Mesendoderm (in vitro differentiated cells): ENCODE results near the gene SH3BP5.

Source experiments
- DNase-seq: peaks from one replicate; pipeline ENCODE4 v3.0.0; 2013
- H2AK5ac ChIP-seq: 2 replicates; pipeline ENCODE4 v1.6.1; 2013; ENCODE audit warnings: low read length, inconsistent platforms
- H2BK120ac ChIP-seq: 2 replicates; pipeline ENCODE4 v1.6.1; 2013; ENCODE audit warnings: low read depth, mild to moderate bottlenecking, low read length, moderate library complexity, mixed read lengths
- H2BK15ac ChIP-seq: replicated peaks from 2 replicates; pipeline ENCODE4 v1.6.1; 2013; ENCODE audit warnings: low read depth, mild to moderate bottlenecking, moderate library complexity
- H2BK5ac ChIP-seq: 2 replicates; pipeline ENCODE4 v1.6.1; 2013; ENCODE audit warnings: low read length, inconsistent platforms
- H3K18ac ChIP-seq: 2 replicates; pipeline ENCODE4 v1.6.1; 2013; ENCODE audit warnings: mild to moderate bottlenecking, low read length, mixed read lengths
- H3K23ac ChIP-seq: one replicate; pipeline ENCODE4 v1.6.1; 2013; ENCODE audit warnings: low read length
- H3K27ac ChIP-seq: 2 replicates; pipeline ENCODE4 v1.5.1; 2013; ENCODE audit warnings: low read depth, mild to moderate bottlenecking, inconsistent platforms, low read length, moderate library complexity
- H3K27me3 ChIP-seq: 2 replicates; pipeline ENCODE4 v1.6.1; 2013; ENCODE audit warnings: low read length, control low read depth, mild to moderate bottlenecking, inconsistent platforms; ENCODE audit not compliant: insufficient read depth, poor library complexity
- H3K36me3 ChIP-seq: 2 replicates; pipeline ENCODE4 v1.6.1; 2013; ENCODE audit warnings: low read length, inconsistent platforms; ENCODE audit not compliant: control insufficient read depth, insufficient read depth
- H3K4ac ChIP-seq: one replicate; pipeline ENCODE4 v1.6.1; 2013; ENCODE audit warnings: low read depth, mild to moderate bottlenecking, low read length, moderate library complexity
- H3K4me1 ChIP-seq: 2 replicates; pipeline ENCODE4 v1.6.1; 2013; ENCODE audit warnings: low read depth, low read length, inconsistent platforms; ENCODE audit not compliant: control insufficient read depth
- H3K4me2 ChIP-seq: 2 replicates; pipeline ENCODE4 v1.6.1; 2013; ENCODE audit warnings: low read length
- H3K4me3 ChIP-seq: 2 replicates; pipeline ENCODE4 v1.5.1; 2013; ENCODE audit warnings: mild to moderate bottlenecking, low read length
- H3K56ac ChIP-seq: one replicate; pipeline ENCODE4 v1.6.1; 2013; ENCODE audit warnings: low read length
- H3K79me1 ChIP-seq: 2 replicates; pipeline ENCODE4 v1.6.1; 2013; ENCODE audit warnings: low read length, inconsistent platforms
- H3K79me2 ChIP-seq: 2 replicates; pipeline ENCODE4 v1.6.1; 2013; ENCODE audit warnings: mild to moderate bottlenecking, low read length; ENCODE audit not compliant: control insufficient read depth, insufficient read depth
- H3K9ac ChIP-seq: 2 replicates; pipeline ENCODE4 v1.6.1; 2013; ENCODE audit warnings: low read length, inconsistent platforms
- H4K5ac ChIP-seq: one replicate; pipeline ENCODE4 v1.6.1; 2013; ENCODE audit warnings: low read length
- H4K8ac ChIP-seq: one replicate; pipeline ENCODE4 v1.6.1; 2013; ENCODE audit warnings: low read depth, mild to moderate bottlenecking, control low read depth, low read length, moderate library complexity
- WGBS: extraction: QIAGEN DNeasy Blood & Tissue Kit; methylation state at CpG from one replicate; pipeline ENCODE4 v1.1.7; 2013; ENCODE audit warnings: low lambda C conversion rate, missing lambda C conversion rate; ENCODE audit not compliant: insufficient coverage; ENCODE audit errors: extremely low coverage; 5-methylcytosine and 5-hydroxymethylcytosine counted together

SH3BP5 gene

DNA sequence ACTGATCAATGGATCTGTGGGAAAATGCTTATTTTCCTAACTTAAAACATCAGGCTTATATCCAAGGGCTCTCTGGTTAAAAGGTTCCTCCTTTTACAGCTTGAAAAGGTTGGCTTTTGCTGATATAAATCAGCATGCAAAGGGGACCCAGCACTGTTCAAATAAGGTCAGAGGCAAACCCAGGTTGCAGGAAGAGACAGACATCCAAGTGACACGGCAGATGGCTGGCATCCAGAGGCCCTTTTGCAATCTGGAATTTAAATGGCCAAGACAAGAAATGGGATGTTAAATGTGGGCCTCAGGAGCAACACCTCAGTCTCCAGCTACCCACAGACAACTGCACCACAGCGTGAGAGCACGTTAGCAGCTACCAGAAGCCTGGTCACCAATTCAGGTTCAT is 6.3 kb downstream of the SH3BP5 start:
- H3K79me2 ChIP-seq: no peaks in the 10 kb centered on the region
- peak overlapping the region; percentile 60 for H3K56ac ChIP-seq
- DNase-seq: no peak
- H2BK120ac ChIP-seq: no peak overlapping the region
- no peak overlapping the region for H3K4ac ChIP-seq
- H3K4me1 ChIP-seq: peaks cover 3% of the 10 kb centered on the region
- no peak overlapping the region for H3K9ac ChIP-seq
- H3K79me1 ChIP-seq: no peaks in the 10 kb centered on the region
- H4K8ac ChIP-seq: no peak overlapping the region
- H4K5ac ChIP-seq: no peak overlapping the region
- H2BK15ac ChIP-seq: no peak overlapping the region
- no peak overlapping the region for H3K23ac ChIP-seq
- no peaks in the 10 kb centered on the region for H3K27me3 ChIP-seq
- no CpG with 5 or more reads among the region's 3 CpGs for WGBS
- no peak overlapping the region for H2BK5ac ChIP-seq
- no peak overlapping the region for H3K4me2 ChIP-seq
- no peak overlapping the region for H2AK5ac ChIP-seq
- no peak overlapping the region for H3K27ac ChIP-seq
- H3K18ac ChIP-seq: no peak overlapping the region
- no peak overlapping the region for H3K4me3 ChIP-seq
- no peaks in the 10 kb centered on the region for H3K36me3 ChIP-seq

GRCh38 chr3:15325228-15325627 is 7.2 kb downstream of the SH3BP5 start:
- Histone ChIP-seq H3K4me2 (no peak overlapping the region), H4K5ac (no peak overlapping the region), H2AK5ac (no peak overlapping the region), H3K27ac (no peak overlapping the region), H3K9ac (no peak overlapping the region), H3K27me3 (no peaks in the 10 kb centered on the region), H2BK5ac (no peak overlapping the region), H3K56ac (no peak overlapping the region), H3K36me3 (no peaks in the 10 kb centered on the region), H3K79me1 (no peaks in the 10 kb centered on the region), H2BK120ac (no peak overlapping the region), H3K4ac (no peak overlapping the region), H3K4me1 (peaks cover 3% of the 10 kb centered on the region), H3K4me3 (no peak overlapping the region), H3K23ac (no peak overlapping the region), H2BK15ac (no peak overlapping the region), H3K79me2 (no peaks in the 10 kb centered on the region), H4K8ac (no peak overlapping the region), H3K18ac (no peak overlapping the region)
- no CpG with 5 or more reads among the region's 4 CpGs for WGBS
- DNase-seq: peak; percentile 94

GRCh38 chr3:15324379-15324808 is 8.0 kb downstream of the SH3BP5 start:
- H2AK5ac ChIP-seq: no peak overlapping the region
- no peak overlapping the region for H3K27ac ChIP-seq
- DNase-seq: peak; percentile 37
- H2BK120ac ChIP-seq: no peak overlapping the region
- H3K27me3 ChIP-seq: no peaks in the 10 kb centered on the region
- H2BK15ac ChIP-seq: no peak overlapping the region
- H3K4me2 ChIP-seq: no peak overlapping the region
- no peak overlapping the region for H4K5ac ChIP-seq
- no peak overlapping the region for H3K18ac ChIP-seq
- no peaks in the 10 kb centered on the region for H3K79me1 ChIP-seq
- H3K36me3 ChIP-seq: no peaks in the 10 kb centered on the region
- no peak overlapping the region for H3K9ac ChIP-seq
- H3K4me3 ChIP-seq: no peak overlapping the region
- H3K23ac ChIP-seq: no peak overlapping the region
- peak overlapping the region; percentile 3 for H3K56ac ChIP-seq
- H3K4me1 ChIP-seq: peaks cover 3% of the 10 kb centered on the region
- H3K4ac ChIP-seq: no peak overlapping the region
- no CpG with 5 or more reads among the region's 7 CpGs for WGBS
- H4K8ac ChIP-seq: no peak overlapping the region
- no peaks in the 10 kb centered on the region for H3K79me2 ChIP-seq
- no peak overlapping the region for H2BK5ac ChIP-seq

DNA sequence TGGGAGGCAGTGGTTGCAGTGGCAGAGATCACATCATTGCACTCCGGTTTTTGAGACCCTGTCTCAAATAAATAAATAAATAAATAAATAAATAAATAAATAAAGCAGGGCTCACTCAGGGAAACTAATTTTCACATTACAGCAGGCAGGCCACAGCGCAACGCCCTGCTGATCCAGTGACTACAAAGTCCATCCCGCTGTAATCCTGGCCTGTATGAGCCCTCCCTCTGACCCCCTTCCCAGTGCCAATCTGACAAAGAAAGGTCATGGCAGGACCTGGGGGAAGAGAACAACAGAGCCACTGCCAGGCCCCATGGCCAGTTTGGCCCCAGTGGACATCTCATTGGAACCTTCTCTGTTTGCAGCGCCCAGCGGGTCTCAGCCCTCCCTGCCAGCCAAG is 9.3 kb downstream of the SH3BP5 start:
- DNase-seq: no peak
- no peak overlapping the region for H3K18ac ChIP-seq
- no peak overlapping the region for H3K4ac ChIP-seq
- no peaks in the 10 kb centered on the region for H3K79me1 ChIP-seq
- peak overlapping the region; percentile 15 for H3K56ac ChIP-seq
- H2BK120ac ChIP-seq: no peak overlapping the region
- H3K27ac ChIP-seq: no peak overlapping the region
- no peak overlapping the region for H2BK5ac ChIP-seq
- no peaks in the 10 kb centered on the region for H3K79me2 ChIP-seq
- no peaks in the 10 kb centered on the region for H3K36me3 ChIP-seq
- H3K4me2 ChIP-seq: no peak overlapping the region
- no peak overlapping the region for H4K8ac ChIP-seq
- no peak overlapping the region for H3K9ac ChIP-seq
- WGBS: no CpG with 5 or more reads among the region's 6 CpGs
- H2AK5ac ChIP-seq: no peak overlapping the region
- no peak overlapping the region for H3K23ac ChIP-seq
- no peaks in the 10 kb centered on the region for H3K27me3 ChIP-seq
- no peak overlapping the region for H2BK15ac ChIP-seq
- H4K5ac ChIP-seq: no peak overlapping the region
- H3K4me1 ChIP-seq: peaks cover 3% of the 10 kb centered on the region
- H3K4me3 ChIP-seq: no peak overlapping the region

DNA sequence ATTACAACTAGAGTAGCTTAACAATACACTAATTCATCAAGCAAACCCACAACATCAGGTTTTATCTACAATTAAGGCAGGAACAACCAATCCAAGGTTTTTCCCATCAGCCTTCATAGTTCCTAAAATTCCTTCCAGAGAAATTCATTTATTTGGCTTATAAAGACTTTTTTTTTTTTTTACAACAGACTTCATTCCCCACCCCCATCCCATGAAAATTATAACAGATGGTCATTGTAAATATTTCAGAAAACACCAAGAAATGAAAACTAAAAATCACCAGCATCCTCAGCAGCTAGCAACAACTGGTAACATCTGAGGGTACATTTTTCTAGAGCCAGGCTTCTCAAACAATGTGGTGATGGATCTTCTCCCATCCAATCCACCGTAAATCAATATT is 11.0 kb downstream of the SH3BP5 start:
- no peak overlapping the region for H3K4me3 ChIP-seq
- H3K36me3 ChIP-seq: no peaks in the 10 kb centered on the region
- no peak overlapping the region for H2AK5ac ChIP-seq
- no peak overlapping the region for H3K4ac ChIP-seq
- no peak overlapping the region for H3K9ac ChIP-seq
- no peak for DNase-seq
- no peaks in the 10 kb centered on the region for H3K79me1 ChIP-seq
- H2BK5ac ChIP-seq: no peak overlapping the region
- no peak overlapping the region for H4K8ac ChIP-seq
- no peak overlapping the region for H3K27ac ChIP-seq
- H3K23ac ChIP-seq: no peak overlapping the region
- H3K56ac ChIP-seq: no peak overlapping the region
- no peak overlapping the region for H2BK15ac ChIP-seq
- WGBS: no CpG with 5 or more reads among the region's 1 CpG
- H3K18ac ChIP-seq: no peak overlapping the region
- H3K79me2 ChIP-seq: no peaks in the 10 kb centered on the region
- no peak overlapping the region for H3K4me2 ChIP-seq
- peaks cover 3% of the 10 kb centered on the region for H3K4me1 ChIP-seq
- no peak overlapping the region for H4K5ac ChIP-seq
- no peak overlapping the region for H2BK120ac ChIP-seq
- no peaks in the 10 kb centered on the region for H3K27me3 ChIP-seq

- no peak overlapping the region for H3K56ac ChIP-seq
- no peak overlapping the region for H2BK15ac ChIP-seq
- no peak overlapping the region for H4K8ac ChIP-seq
- H2BK120ac ChIP-seq: no peak overlapping the region
- no peak overlapping the region for H3K4ac ChIP-seq
- no peak overlapping the region for H3K4me2 ChIP-seq
- no peaks in the 10 kb centered on the region for H3K79me1 ChIP-seq
- no peak overlapping the region for H4K5ac ChIP-seq
- H3K79me2 ChIP-seq: no peaks in the 10 kb centered on the region
- H3K18ac ChIP-seq: no peak overlapping the region
- WGBS: no CpG with 5 or more reads among the region's 4 CpGs
- no peaks in the 10 kb centered on the region for H3K36me3 ChIP-seq
- no peak overlapping the region for H2BK5ac ChIP-seq
- no peak overlapping the region for H3K9ac ChIP-seq
- no peak overlapping the region for H3K4me3 ChIP-seq
- no peak overlapping the region for H3K23ac ChIP-seq
- DNase-seq: no peak
- H3K27ac ChIP-seq: no peak overlapping the region
- H2AK5ac ChIP-seq: no peak overlapping the region
- H3K27me3 ChIP-seq: no peaks in the 10 kb centered on the region
- H3K4me1 ChIP-seq: peaks cover 3% of the 10 kb centered on the region
Observed at GRCh38 chr3:15319575-15319974, 12.8 kb downstream of the SH3BP5 start.
